HFFc6 (cell line): ENCODE measurements around the gene SDK2. TPM values are rescaled to one million over a fixed set of nuclear protein-coding genes. Genes with fewer than 3 reads are reported as not detected.

Experiments used
- DNase-seq: peaks from one replicate; pipeline ENCODE4 v3.0.0-alpha.2; 2018
- H3K27ac Mint-ChIP-seq: 2 replicates; pipeline ENCODE4 v1.8.0; 2020; ENCODE audit warnings: mild to moderate bottlenecking, mixed read lengths
- H3K27me3 Mint-ChIP-seq: 2 replicates; pipeline ENCODE4 v1.8.0; 2021; ENCODE audit warnings: mild to moderate bottlenecking, moderate library complexity, mixed read lengths; ENCODE audit not compliant: insufficient read depth
- H3K36me3 Mint-ChIP-seq: 2 replicates; pipeline ENCODE4 v1.8.0; 2021; ENCODE audit warnings: low read depth, mixed read lengths
- H3K4me1 Mint-ChIP-seq: 2 replicates; pipeline ENCODE4 v1.8.0; 2020; ENCODE audit warnings: low read depth, mixed read lengths
- H3K4me3 Mint-ChIP-seq: 2 replicates; pipeline ENCODE4 v1.8.0; 2020; ENCODE audit warnings: mild to moderate bottlenecking, moderate library complexity, mixed read lengths
- H3K9me3 Mint-ChIP-seq: 2 replicates; pipeline ENCODE4 v1.8.0; 2020; ENCODE audit warnings: mild to moderate bottlenecking, mixed read lengths
- total RNA-seq, 6 experiments: library from RNA; stranded (reverse); fragmentation: NEBNext Ultra II Directional; extraction: Animal tissue kit (Norgen Biotek cat#: 25700); gene quantifications; 2 replicates in 1 of 6; 3 replicates in 5 of 6; pipeline ENCODE4 v1.2.3, GENCODE V29; 2021
- TF ChIP-seq, protein P1 (sequence below): fragments of 200-600 bp; sonication (generic); IDR thresholded peaks from 2 replicates; pipeline ENCODE4 v1.5.0; 2021; ENCODE audit warnings: antibody characterized with exemption, mild to moderate bottlenecking

Gene SDK2
- total RNA-seq, 6 experiments from 2014 or later = 0.03 TPM; not detected in 4

DNA sequence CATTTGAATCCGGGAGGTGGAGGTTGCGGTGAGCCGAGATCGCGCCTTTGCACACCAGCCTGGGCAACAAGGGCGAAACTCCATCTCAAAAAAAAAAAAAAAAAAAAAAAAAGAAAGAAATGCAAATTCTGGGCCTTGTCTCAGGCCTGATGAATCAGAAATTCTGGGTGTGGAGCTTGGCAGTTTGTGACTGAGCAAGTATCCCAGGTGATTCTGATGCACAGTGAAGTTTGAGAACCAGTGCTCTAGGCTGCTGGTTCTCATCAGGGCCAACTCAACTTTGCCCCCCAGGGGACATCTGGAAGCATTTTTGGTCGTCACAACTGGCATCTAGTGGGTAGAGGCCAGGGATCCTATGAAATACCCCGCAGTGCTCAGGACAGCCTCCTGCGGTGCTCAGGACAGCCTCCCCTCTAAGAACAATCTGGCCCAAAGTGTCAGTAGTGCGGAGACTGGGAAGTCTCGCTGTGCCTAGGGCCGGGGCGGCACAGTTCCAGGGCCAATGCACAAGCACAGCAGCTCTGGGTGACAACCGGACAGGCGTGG is 55.9 kb downstream of the SDK2 start:
- no peaks in the 10 kb centered on the region; the same call in 1 of the 2 replicates for H3K27me3 Mint-ChIP-seq
- H3K4me3 Mint-ChIP-seq = no peak overlapping the region
- H3K9me3 Mint-ChIP-seq = peaks cover 79% of the 10 kb centered on the region
- TF ChIP-seq, protein P1, sequence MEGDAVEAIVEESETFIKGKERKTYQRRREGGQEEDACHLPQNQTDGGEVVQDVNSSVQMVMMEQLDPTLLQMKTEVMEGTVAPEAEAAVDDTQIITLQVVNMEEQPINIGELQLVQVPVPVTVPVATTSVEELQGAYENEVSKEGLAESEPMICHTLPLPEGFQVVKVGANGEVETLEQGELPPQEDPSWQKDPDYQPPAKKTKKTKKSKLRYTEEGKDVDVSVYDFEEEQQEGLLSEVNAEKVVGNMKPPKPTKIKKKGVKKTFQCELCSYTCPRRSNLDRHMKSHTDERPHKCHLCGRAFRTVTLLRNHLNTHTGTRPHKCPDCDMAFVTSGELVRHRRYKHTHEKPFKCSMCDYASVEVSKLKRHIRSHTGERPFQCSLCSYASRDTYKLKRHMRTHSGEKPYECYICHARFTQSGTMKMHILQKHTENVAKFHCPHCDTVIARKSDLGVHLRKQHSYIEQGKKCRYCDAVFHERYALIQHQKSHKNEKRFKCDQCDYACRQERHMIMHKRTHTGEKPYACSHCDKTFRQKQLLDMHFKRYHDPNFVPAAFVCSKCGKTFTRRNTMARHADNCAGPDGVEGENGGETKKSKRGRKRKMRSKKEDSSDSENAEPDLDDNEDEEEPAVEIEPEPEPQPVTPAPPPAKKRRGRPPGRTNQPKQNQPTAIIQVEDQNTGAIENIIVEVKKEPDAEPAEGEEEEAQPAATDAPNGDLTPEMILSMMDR = no peak
- DNase-seq = no peak
- peaks cover 4% of the 10 kb centered on the region; the same call in 1 of the 2 replicates for H3K36me3 Mint-ChIP-seq
- no peak overlapping the region for H3K27ac Mint-ChIP-seq
- H3K4me1 Mint-ChIP-seq = no peaks in the 10 kb centered on the region

DNA sequence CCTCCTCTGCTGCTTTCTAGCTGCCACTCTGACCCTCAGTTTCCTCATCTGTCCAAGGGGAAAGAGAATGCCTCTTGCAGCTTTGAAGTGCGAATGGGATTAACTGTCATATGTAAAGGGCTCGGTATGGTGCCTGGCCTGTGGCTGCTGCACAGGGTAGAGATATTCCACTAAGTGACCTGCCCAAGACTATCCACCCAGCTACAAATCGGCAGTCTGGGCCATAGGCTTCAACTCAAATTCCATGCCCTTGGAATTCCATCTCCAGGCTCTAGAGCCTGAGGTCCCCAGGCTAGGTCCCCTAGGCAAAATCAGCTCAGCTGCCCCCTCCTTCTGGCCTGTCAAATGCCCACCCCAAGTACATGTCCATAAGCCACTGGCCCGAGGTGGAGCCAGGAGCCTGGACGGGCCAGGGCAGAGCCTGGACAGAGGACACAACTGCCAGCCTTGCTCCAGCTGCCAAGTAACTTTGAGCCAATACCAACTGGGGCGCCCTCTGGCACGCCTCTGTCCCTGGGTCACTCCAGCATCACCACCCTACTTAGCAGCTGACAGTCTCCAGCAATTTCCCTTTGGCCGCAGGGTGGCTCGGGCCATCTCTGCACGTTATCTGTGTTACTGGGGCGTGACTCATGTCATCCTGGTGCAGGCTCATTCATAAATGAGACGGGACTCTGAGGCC is 57.2 kb downstream of the SDK2 start:
- no peak overlapping the region for H3K27ac Mint-ChIP-seq
- H3K36me3 Mint-ChIP-seq = peaks cover 8% of the 10 kb centered on the region
- TF ChIP-seq, protein P1 = no peak
- no peak for DNase-seq
- H3K9me3 Mint-ChIP-seq = peaks cover 80% of the 10 kb centered on the region
- H3K4me3 Mint-ChIP-seq = no peak overlapping the region
- no peaks in the 10 kb centered on the region; the same call in 1 of the 2 replicates for H3K27me3 Mint-ChIP-seq
- H3K4me1 Mint-ChIP-seq = no peaks in the 10 kb centered on the region

DNA sequence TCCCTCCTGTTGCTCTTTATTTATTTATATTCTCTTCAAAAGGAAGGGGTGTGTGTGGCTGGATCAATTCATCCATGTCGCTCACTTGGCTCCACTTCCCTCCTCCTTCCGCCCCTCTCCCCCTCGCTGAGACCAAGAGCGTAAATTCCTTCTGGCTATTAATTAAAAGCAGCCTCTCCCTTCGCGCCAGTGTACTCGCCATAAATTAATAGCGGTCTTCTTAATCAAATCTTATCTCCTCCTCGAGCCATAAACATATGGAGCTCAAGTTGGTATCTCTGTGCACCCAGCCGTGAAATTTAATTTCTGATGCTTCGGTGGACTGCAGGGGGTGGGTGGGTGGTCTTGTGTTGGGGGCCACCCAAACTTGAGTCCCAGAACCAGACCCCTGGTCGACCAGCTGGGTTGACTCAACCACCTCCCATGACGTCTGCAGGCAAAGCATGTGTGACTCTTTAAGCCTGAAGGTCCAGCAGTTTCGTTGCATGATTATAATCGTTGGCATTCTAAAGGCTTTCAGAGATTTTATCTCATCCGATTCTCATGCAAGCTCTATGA is 57.9 kb downstream of the SDK2 start:
- peaks cover 78% of the 10 kb centered on the region for H3K9me3 Mint-ChIP-seq
- TF ChIP-seq, protein P1 = no peak
- no peaks in the 10 kb centered on the region for H3K4me1 Mint-ChIP-seq
- H3K4me3 Mint-ChIP-seq = no peak overlapping the region
- no peaks in the 10 kb centered on the region; the same call in none of the 2 replicates for H3K27me3 Mint-ChIP-seq
- H3K36me3 Mint-ChIP-seq = peaks cover 6% of the 10 kb centered on the region; the same call in 1 of the 2 replicates
- no peak for DNase-seq
- no peak overlapping the region for H3K27ac Mint-ChIP-seq

DNA sequence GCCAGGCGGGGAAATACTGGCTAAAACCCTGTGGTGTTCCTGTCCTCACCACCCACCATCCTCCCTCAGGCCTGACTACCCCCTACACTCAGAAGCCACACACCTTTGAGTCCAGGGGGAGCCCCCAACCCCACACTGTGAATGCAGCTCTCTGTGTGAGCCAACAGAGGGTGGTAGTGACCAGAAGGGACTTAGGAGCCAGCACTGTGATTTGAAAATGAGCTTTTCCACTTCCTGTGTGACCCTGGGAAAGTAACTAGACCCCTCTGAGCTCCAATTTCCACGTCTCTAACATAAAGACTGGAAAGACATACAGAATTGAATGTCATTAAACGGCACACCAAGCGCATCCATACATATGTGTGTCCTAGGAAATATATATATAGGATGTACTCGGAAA is 58.7 kb downstream of the SDK2 start:
- Mint-ChIP-seq H3K27me3 (no peaks in the 10 kb centered on the region; the same call in none of the 2 replicates), H3K36me3 (peaks cover 6% of the 10 kb centered on the region; the same call in 1 of the 2 replicates)

DNA sequence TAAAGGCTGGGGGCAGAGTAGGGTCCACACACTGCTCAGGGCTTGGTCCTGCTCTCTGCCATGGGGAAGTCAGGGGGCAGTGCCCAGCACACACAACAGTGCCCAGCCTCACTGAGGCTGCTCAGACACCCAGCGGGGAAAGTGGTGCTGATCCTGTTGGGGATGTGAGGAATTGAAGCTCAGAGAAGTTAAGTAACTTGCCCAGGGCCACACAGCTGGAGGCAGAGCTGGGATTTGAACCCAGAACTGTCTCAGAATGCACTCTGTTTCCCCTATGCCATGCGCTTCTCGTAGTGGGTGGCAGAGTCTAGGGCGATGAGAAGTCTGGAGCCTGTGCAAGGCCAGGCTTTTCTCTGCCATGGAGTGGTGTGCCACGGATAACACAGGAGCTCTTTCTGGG is 59.3 kb downstream of the SDK2 start:
- H3K27me3 Mint-ChIP-seq = peaks cover 2% of the 10 kb centered on the region
- TF ChIP-seq, protein P1 = no peak
- H3K36me3 Mint-ChIP-seq = peaks cover 6% of the 10 kb centered on the region; the same call in 1 of the 2 replicates
- DNase-seq = no peak
- H3K27ac Mint-ChIP-seq = no peak overlapping the region
- H3K4me3 Mint-ChIP-seq = no peak overlapping the region
- H3K9me3 Mint-ChIP-seq = peaks cover 77% of the 10 kb centered on the region
- H3K4me1 Mint-ChIP-seq = no peaks in the 10 kb centered on the region

More for the DNA sequence above, 58.7 kb downstream of the SDK2 start:
- TF ChIP-seq, protein P1 = no peak
- no peak overlapping the region for H3K27ac Mint-ChIP-seq
- peaks cover 79% of the 10 kb centered on the region for H3K9me3 Mint-ChIP-seq
- no peak overlapping the region for H3K4me3 Mint-ChIP-seq
- no peak for DNase-seq
- no peaks in the 10 kb centered on the region for H3K4me1 Mint-ChIP-seq
